GM19035 (cell line): Measurements from ENCODE around the gene RASL10A.

ENCODE experiments used
- ATAC-seq: cut with Tn5 transposase; IDR thresholded peaks from one replicate; pipeline ENCODE4 v1.9.1; 2021; ENCODE audit not compliant: unreplicated experiment

RASL10A gene

DNA sequence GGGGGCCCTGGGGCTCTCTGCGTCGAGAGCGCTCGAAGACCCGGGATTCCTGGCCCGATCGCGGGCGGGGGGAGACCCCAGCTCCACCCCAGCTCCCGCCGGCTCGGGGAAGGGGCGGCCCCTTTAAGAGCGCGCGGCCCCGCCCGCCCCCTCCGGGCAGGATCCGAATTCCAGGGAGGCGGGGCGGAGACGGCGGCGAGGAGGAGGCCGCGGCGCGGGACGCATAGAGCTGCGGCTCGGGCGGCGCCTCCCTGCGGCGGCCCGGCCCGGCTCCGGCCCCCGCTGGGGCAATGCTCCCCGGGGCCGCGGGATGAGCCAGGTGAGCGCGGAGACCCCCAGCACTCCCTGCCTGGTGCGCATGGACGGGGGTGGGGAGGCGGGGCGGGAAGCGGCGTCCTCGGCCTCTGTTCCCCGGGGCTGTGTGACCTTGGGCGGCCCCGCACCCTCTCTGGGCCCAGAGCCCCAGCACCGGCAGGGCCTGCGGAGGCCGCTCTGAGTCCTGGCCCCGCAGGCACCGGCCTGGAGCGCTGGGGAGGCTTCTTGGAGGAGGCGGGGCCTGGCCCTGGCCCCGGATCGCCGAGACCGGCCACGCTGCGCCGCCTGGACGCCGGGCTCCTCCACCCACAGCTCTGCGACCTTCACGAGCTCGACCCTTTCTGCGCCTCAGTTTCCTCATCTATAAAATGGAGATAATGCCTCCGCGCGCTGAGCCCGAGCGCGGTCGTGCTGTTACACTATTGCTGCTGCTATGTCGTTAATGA is 8.5 kb downstream of the RASL10A start:
- no peak for ATAC-seq

DNA sequence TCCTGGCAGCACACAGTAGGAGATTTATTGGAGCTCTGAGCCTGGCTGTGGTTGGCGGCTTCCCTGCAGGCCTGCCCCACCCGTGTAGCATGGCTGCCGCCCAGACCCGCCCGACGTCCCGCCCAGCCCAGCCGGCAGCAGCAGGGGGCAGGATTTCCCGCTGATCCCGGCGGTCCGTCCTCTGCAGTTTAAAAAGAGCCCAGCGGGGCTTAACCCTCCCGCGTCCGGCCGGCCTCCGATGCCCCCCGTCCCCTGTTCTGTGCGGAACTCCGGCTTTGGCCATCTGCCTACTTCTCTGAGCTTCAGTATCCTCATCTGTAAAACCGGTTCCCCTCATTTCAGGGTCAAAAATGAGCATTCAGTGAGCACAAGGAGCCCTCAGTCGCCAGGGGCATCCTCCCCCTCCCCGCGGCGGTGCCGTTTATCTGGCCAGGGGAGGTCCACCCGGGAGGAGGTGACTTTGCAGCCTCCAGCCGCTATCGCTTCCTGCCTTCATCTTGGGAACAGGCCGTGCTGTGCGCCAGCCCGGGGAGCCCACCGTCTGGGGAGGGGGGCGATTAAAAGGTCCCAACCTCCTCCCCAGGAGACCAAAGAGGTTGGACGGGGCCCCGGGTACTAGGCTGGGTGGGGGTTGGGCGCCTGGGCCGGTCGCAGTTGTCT is 9.2 kb downstream of the RASL10A start, which contains the start of gene GAS2L1:
Gene GAS2L1, plus strand, starts transcription at position 476 of the 660 bp plus-strand sequence. CDS start 1,456 bp downstream, outside the sequence.
- no peak for ATAC-seq

DNA sequence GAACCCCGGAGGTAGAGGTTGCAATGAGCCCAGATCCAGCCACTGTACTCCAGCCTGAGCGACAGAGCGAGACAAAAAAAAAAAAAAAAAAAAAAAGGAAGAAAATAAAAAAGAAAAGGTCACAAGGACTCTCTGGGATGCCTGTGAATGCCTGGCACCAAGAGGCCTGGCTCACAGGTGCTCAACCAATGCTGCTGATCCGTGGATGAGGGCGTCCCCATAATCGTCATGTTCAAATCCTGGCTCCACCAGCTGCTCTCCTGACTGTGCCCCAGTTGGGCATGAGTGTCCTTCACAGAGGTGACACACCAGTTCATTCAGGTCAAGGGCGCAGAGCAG is 9.7 kb downstream of the RASL10A start:
- no peak for ATAC-seq

DNA sequence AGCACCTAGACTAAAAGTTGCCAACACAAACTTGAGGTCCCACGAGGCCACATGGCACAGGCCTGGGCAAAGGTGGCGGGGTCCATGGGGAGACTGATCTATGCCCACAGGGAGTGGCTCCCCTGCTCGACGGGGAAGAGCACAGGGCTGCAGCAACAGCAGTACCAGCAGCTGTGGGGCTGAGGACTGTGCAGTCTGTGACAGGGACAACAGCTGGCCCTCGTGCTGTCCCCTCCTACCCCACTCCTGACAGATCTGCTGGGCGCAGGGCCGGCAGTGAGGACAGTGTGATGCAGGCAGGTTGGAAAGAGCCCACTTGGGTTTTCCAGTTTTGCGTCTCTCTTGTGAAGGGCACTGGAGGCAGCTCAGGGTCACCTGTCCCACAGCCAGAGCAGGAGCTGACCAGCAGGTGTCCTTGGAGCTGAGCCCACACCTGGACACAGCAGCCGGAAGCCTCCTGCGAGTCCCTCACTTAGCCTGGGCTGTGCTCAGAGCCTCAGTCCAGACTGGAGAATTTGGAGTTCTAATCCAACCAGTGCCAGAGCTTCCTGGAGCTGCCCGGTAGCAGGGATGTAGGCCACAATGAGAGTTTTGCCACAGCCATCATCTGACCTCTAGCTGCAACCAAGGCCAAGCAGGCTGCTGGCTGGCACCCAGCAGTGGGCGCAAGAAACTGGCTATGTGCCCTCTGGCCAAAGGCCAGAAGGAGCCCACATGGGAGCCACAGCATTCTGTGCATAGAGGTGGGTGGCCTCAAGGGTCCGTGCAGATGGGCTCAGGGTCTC is 12.6 kb downstream of the RASL10A start:
- ATAC-seq: no peak

DNA sequence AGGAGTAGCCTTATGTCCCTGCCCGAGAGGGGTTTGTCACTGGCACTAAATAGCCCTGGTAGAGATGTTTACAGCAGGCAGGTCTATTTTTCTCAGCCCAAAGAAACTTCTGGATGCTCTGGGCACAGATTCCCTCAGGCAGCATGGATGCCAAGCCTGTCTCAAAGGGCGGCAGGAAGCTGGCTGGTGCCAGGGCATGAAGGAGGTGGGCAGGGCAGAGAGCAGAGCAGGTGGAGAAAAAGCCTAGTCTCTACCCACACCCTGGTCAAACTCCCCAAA is 13.2 kb downstream of the RASL10A start:
- no peak for ATAC-seq

DNA sequence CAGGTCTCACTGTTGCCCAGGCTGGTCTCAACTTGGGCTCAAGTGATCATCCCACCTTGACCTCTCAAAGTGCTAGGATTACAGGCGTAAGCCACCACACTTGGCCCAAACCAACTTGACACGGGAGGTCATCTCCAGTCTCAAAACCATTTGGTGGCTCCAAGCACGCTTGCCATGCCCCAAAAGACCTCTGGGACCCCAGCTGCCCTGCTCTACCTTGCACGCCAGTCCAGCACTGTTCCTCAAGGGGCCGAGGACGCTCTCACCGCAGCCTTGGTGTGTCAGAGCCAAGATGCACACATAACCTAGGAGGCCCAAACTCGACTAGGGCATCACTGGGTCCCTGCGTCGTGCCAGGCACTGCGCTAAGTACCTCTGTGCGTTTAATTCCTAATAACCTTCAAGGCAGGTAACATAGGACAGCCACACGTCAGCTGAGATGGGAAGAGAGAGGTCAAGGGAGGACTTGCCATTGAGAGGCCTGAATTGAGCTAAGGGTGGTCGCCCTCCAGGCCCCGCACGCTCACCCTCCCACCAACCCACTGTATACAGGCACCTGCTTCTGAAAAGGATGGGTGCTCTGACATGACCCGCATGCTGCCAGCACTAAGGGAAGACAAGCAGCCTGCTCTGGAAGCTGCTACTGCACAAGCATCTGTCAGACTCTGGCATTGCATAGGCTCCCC is 13.6 kb downstream of the RASL10A start:
- ATAC-seq: no peak

DNA sequence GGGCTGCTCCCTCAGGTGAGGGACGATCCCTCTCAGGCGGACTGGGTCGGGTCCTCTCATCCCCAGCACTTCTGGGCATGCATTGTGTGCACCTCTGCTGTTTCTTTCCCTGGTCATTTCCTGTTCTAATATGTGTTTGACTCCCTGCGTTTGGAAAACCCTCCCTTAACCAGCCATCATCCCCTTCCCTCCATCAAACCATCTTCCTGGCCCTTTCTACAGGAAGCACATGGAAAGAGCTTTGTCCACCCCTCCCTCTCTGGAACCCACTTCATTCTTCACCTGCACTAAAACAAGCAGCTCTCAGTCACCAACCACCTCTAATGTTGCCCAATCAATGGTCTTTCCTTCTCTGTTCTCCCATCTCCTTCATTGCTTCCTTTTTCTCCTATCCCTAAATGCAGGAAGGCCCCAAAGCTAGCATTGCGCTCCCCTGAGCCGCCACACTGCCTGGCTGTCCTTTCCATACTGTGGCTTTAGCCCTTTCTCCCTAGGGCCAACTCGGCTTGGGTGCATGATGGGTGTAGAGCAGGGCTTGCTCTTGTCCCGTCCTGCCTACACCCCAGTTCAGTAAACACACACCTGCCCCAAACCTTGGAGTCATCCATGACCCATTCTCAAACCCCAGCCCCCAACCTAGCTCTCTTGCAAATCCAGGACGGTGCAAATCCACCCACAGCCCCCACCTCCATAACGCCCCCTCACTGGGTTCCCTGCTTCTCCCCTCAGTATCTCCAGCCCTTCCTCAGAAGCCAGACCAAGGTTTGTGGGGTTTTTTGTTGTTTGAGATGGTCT is 14.5 kb downstream of the RASL10A start:
- ATAC-seq: no peak

DNA sequence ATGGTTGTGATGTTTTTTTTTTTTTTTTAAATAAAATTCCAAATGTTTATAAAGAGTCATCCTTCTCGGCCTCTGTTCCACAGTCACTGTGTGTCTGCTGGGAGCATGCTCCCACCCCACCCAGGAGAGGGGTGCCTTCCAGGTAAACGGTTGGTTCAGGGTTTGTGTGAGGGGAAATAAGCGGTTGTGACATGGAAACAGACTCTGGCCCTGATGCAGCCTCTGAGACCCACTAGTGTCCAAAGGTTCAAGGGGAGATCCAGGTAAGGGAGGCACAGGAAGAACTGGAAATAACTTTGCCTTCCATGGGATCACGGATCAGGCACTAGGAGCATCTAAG is 15.1 kb downstream of the RASL10A start:
- no peak for ATAC-seq

DNA sequence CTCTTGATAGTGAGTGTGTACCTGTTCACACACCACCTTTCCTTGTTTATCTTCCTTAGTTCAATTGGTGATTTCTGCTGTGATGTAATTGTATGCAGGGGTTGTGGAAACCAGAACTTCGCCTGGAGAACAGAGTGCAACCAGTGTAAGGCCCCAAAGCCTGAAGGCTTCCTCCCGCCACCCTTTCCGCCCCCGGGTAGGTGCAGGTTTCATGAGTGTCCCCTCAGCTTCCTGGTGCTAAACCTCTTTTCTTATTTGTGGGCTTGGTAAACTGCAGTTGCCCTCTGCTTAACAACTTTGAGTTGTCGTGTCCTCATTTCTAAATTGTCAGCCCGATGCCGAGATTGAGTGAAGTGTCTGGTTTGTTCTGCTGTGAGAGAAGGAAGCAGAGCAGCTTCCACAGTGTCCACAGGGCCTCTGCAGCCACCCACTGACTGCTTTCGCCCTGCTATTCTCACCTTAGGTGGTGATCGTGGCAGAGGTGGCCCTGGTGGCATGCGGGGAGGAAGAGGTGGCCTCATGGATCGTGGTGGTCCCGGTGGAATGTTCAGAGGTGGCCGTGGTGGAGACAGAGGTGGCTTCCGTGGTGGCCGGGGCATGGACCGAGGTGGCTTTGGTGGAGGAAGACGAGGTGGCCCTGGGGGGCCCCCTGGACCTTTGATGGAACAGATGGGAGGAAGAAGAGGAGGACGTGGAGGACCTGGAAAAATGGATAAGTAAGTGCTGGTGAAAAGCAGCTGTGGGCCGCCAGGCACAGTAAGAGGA is 16.2 kb downstream of the RASL10A start:
- no peak for ATAC-seq

DNA sequence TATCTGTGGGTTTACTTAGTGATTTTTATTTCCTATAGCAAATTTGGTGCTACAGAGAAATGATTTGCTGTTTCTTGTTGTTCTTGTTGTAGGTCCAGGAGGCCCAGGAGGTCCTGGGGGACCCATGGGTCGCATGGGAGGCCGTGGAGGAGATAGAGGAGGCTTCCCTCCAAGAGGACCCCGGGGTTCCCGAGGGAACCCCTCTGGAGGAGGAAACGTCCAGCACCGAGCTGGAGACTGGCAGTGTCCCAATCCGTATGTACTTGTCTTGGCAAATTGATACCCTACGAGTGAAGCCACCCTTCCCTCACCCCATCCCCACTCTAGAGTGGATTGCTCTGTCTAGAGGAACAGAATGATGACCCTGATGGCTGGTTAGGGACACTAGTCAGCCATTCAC is 16.9 kb downstream of the RASL10A start:
- no peak for ATAC-seq

DNA sequence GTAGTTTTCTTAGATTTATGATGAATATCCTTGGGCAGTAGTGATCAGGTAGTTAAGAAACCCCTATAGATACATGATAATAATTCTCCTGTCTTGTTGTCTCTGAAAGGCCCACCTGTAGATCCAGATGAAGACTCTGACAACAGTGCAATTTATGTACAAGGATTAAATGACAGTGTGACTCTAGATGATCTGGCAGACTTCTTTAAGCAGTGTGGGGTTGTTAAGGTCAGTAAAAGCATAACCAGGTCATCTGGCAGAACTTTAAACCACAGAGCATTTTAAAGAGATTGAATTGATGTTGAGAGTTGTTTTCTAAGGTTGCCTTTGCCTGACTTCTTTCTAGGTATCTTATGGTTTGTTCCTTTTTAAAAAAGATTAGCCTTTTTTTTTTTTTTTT is 23.1 kb downstream of the RASL10A start:
- ATAC-seq: no peak

DNA sequence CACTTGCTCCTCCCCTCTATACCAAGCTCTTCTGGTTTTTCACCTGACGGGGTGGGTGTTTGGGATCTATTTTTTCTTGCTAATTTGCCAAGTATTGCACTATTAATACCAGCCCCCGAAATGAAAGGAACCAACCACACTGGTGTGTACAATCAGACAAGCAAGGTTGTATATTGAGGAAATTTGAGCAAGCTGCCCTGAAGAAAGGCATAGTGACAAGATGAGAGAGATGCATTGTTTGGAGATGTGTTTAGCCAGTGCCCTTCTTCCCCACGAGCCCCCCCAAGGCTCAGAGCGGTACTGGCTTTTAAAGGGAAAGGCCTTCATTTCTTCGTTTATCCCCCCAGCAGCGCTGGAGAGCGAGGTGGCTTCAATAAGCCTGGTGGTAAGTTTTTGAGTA is 24.3 kb downstream of the RASL10A start:
- no peak for ATAC-seq

DNA sequence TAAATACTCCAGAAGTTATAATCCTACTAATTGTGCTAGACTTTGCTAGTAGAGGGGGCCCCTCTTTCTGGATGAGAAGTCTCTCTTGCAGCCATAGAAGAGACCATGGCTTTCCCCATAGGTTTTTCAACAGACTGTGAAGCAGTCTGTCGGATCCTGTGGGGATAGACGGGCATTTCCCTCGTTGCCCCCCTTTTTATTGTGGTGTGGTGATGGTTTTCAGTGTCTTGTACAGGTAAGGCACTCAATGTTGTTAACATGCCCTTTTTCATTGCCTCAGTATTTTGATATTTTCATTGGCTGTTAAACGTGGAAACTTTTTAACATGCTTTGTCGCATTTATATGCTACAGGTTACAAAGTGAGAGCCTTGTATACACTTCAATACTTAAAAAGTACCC is 25.4 kb downstream of the RASL10A start:
- no peak for ATAC-seq

DNA sequence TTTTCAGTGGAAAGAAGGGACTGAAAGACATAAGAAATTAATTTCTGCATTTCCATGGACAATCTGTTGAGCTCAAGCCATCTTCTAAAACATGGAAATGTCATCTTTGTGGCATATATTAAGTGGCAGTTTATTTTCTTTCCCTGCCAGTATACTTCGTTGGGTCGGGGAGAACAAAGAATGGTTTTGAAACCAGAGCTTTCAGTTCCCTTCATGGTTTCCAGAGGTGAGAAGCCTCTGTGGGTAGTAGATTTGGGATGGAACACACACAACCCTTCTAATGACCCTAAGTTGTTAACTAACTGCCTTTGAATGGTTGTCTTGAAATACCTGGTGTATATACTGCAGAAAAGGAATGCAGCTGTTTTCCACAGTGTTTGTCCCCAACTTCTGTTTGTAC is 26.7 kb downstream of the RASL10A start:
- ATAC-seq: no peak

DNA sequence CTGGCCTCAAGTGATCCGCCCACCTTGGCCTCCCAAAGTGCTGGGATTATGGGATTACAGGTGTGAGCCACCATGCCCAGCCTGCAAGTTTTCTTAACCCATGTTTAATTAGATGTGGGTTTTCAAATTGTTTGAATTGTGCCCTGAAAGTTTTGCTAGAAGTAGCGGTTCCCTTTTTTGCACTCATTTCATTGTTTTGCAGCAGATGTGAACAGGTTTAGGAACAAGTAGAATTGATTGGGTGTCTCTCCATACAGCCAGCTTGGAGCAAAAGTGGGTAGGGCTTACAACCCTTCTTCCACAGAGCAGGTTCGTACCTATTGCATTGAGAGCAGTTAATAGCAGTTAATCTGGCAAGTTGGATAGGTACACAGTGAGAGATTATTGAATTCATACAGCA is 31.3 kb downstream of the RASL10A start:
- no peak for ATAC-seq

DNA sequence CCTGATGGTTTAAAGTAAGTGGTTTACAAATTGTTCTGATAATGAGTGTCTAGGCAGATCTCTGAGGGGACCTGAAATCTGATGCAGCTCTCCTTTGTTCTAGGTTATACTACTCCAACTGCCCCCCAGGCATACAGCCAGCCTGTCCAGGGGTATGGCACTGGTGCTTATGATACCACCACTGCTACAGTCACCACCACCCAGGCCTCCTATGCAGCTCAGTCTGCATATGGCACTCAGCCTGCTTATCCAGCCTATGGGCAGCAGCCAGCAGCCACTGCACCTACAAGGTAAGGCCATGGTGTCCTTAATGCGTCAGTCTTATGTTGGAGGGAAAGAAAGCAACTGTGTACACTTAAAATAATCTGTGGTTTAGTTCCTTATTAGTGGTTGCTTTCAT is 37.6 kb downstream of the RASL10A start:
- ATAC-seq: no peak

DNA sequence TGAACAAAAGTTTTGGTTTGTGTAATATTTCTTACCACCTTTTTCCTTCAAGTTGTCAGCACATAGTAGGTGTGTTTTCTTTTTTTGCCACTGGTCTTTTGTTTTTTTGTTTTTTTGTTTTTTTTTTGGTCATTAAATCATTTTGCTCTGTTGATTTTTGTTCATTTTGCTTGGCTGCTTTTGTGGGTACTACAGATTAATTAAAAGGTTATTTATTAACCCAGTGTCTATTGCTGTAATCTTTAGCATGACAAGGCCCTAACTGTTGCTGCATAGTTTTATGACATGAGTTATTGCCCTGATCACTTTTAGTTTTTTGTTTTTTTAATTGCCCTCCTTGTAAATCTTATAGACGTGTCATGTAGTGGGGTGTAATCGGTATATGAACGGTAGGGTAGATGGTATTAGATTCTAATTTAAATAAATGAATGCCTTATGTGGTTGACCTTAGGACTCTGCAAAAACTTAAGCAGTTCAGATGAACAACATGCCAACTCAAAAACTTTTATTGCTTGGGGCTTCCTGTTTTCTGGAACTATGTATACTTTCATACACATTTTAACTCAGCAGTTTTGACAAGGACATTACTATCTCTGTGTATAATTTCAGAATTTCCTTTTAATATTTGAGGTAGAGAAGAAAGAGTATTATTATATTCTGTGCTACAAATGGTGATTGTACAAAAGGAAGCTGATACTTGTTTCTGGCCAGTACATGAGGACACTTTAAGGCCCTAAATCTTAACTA is 39.5 kb downstream of the RASL10A start:
- no peak for ATAC-seq

DNA sequence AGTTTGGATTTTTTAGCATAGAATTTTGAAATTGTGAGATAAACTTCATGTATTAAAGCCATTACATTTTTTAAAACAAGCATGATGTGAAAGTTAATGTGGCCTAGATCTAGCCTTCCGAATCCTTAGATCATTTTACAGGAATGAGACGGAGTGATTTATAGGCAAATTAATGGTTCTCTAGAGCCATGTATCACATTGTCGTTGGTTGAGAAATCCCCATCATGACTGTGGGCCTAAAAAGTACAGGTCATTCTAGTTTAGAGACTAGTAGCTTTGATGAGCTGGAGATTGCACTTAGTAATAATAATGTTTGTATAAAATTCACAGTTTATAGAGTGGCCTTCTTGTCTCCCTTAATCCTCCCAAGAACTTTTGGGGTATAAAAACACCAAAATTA is 40.3 kb downstream of the RASL10A start:
- ATAC-seq: no peak

DNA sequence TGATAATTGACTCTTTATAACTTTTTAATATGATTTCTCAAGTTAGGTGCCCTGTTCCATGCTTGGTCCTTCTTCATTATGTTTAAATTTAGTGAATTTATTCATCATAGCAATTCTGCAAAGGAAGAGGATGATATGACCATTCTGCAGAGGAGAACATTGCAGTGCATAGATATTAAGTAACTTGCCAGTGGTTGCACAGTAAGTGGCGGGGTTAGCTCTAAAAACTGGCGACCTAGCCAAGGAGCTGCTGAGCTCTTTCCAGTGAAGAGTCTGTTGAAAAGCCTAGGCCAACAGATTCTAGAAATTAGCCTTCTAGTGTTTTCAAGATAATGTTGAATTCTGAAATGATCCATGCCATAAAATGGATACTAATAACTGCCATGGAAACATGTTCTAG is 42.9 kb downstream of the RASL10A start:
- no peak for ATAC-seq
